Natural killer cell (primary cell): Measurements from ENCODE around the gene CORO7. TPM values are rescaled to one million over a fixed set of nuclear protein-coding genes. Genes with fewer than 3 reads are reported as not detected.

Source experiments
- ATAC-seq, 3 donors: fragments of 150-1000 bp in 2 of 3; fragments of 200-7000 bp in 1 of 3; cut with Tn5 transposase; 1 replicate in 1 of 3; 2 replicates in 2 of 3; pipeline ENCODE4 v1.10.0; 2021; ENCODE audit warnings: mild to moderate bottlenecking in 2 of 3, moderate library complexity in 2 of 3
- DNase-seq, 2 donors: peaks; one replicate each; pipeline versions ENCODE4 v3.0.0 to v3.0.0-alpha.2; 2013 to 2021; ENCODE audit warnings: mixed read lengths in 1 of 2
- H3K27ac ChIP-seq: one replicate; pipeline ENCODE4 v1.5.1; 2013; ENCODE audit warnings: mild to moderate bottlenecking, low read length
- H3K27me3 ChIP-seq: one replicate; pipeline ENCODE4 v1.6.1; 2013; ENCODE audit warnings: low read length; ENCODE audit not compliant: control insufficient read depth, insufficient read depth
- H3K36me3 ChIP-seq: one replicate; pipeline ENCODE4 v1.6.1; 2013; ENCODE audit warnings: low read length; ENCODE audit not compliant: control insufficient read depth, insufficient read depth
- H3K4me1 ChIP-seq: one replicate; pipeline ENCODE4 v1.6.1; 2013; ENCODE audit warnings: low read length; ENCODE audit not compliant: control insufficient read depth, insufficient read depth
- H3K4me3 ChIP-seq: one replicate; pipeline ENCODE4 v1.5.1; 2013; ENCODE audit warnings: low read length
- H3K9me3 ChIP-seq: one replicate; pipeline ENCODE4 v1.6.1; 2013; ENCODE audit warnings: low read length; ENCODE audit not compliant: control insufficient read depth, insufficient read depth
- H3K27ac Mint-ChIP-seq, 2 donors: one replicate each; pipeline ENCODE4 v1.8.0; 2022; ENCODE audit warnings: mild to moderate bottlenecking in 2 of 2, mixed read lengths in 2 of 2, moderate library complexity in 1 of 2
- H3K27me3 Mint-ChIP-seq, 2 donors: one replicate each; pipeline ENCODE4 v1.8.0; 2022; ENCODE audit warnings: low read depth in 2 of 2, mixed read lengths in 2 of 2
- H3K36me3 Mint-ChIP-seq: one replicate; pipeline ENCODE4 v1.8.0; 2022; ENCODE audit warnings: mixed read lengths
- H3K4me1 Mint-ChIP-seq, 2 donors: one replicate each; pipeline ENCODE4 v1.8.0; 2022; ENCODE audit warnings: mixed read lengths in 2 of 2
- H3K4me3 Mint-ChIP-seq: one replicate; pipeline ENCODE4 v1.8.0; 2022; ENCODE audit warnings: mild to moderate bottlenecking, moderate library complexity, mixed read lengths
- H3K9me3 Mint-ChIP-seq, 2 donors: one replicate each; pipeline ENCODE4 v1.8.0; 2022; ENCODE audit warnings: mixed read lengths in 2 of 2
- CTCF ChIP-seq: fragments of 200-600 bp; IDR thresholded peaks from one replicate; pipeline ENCODE4 v1.8.0; 2022; ENCODE audit warnings: antibody characterized with exemption
- WGBS: methylation state at CpG from one replicate; pipeline ENCODE4 v1.1.7; 2013; ENCODE audit warnings: missing lambda C conversion rate; ENCODE audit not compliant: insufficient coverage; 5-methylcytosine and 5-hydroxymethylcytosine counted together
- intact Hi-C: fragments of 100-400 bp; cut with micrococcal nuclease; formaldehyde crosslinking; loops from one replicate; pipeline ENCODE4 v1.14.2; 2022
- total RNA-seq, 4 donors: library from RNA; stranded (reverse); fragments of 120-200 nt in 1 of 4; gene quantifications; one replicate each; pipeline versions ENCODE4 v1.2.3 to v1.2.4, GENCODE V29; 2013 to 2022

Gene CORO7
- total RNA-seq, 3 donors from 2014 or later (not counting 1 experiment from before 2014, with no cell fraction given): 335 to 425 (median 415) TPM

GRCh38 chr16:4309833-4310266, 106.5 kb downstream of the CORO7 start:
- peaks cover 38% of the 10 kb centered on the region for H3K4me1 ChIP-seq
- H3K4me3 Mint-ChIP-seq: no peak overlapping the region
- H3K4me3 ChIP-seq: no peak overlapping the region
- H3K27ac ChIP-seq: no peak overlapping the region
- peak overlapping the region in 1 of 2 donors; percentile 97 for H3K27ac Mint-ChIP-seq
- peaks cover 21 to 26% of the 10 kb centered on the region in 2 donors for H3K4me1 Mint-ChIP-seq
- ATAC-seq (no peak), DNase-seq (peak; percentile 61 to 77)
- TF ChIP-seq CTCF: peak; percentile 53
- H3K36me3 Mint-ChIP-seq: no peaks in the 10 kb centered on the region
- intact Hi-C loops: loop anchor here (2.0 kb wide), 1 partner anchor 19 kb away; no protein-coding TSS in a partner anchor
- WGBS: 49% methylated on average over 11 of the region's 11 CpGs
- H3K9me3 Mint-ChIP-seq: no peaks in the 10 kb centered on the region
- peaks cover 9 to 10% of the 10 kb centered on the region in 2 donors for H3K27me3 Mint-ChIP-seq
- peaks cover 14% of the 10 kb centered on the region for H3K27me3 ChIP-seq
- no peaks in the 10 kb centered on the region for H3K36me3 ChIP-seq
- H3K9me3 ChIP-seq: no peaks in the 10 kb centered on the region

GRCh38 chr16:4309102-4309832, 107.1 kb downstream of the CORO7 start:
- no peaks in the 10 kb centered on the region for H3K9me3 ChIP-seq
- no peaks in the 10 kb centered on the region for H3K9me3 Mint-ChIP-seq
- peaks cover 33% of the 10 kb centered on the region for H3K4me1 ChIP-seq
- H3K27ac Mint-ChIP-seq: peak overlapping the region; percentile 97 to 99
- H3K27me3 ChIP-seq: peaks cover 10% of the 10 kb centered on the region
- no peak for ATAC-seq
- peaks cover 3 to 4% of the 10 kb centered on the region in 2 donors for H3K27me3 Mint-ChIP-seq
- no peak overlapping the region for H3K4me3 ChIP-seq
- intact Hi-C loops: loop anchor here (2.0 kb wide), 1 partner anchor 20 kb away; no protein-coding TSS in a partner anchor
- no peak for TF ChIP-seq CTCF
- no peak overlapping the region for H3K27ac ChIP-seq
- DNase-seq: peak in 1 of 2 donors; percentile 18
- H3K36me3 Mint-ChIP-seq: no peaks in the 10 kb centered on the region
- H3K4me1 Mint-ChIP-seq: peaks cover 15 to 20% of the 10 kb centered on the region in 2 donors
- H3K36me3 ChIP-seq: no peaks in the 10 kb centered on the region
- peak overlapping the region; percentile 81 for H3K4me3 Mint-ChIP-seq
- WGBS: 91% methylated on average over 14 of the region's 14 CpGs

GRCh38 chr16:4307215-4308037, 109.0 kb downstream of the CORO7 start:
- H3K36me3 Mint-ChIP-seq: no peaks in the 10 kb centered on the region
- peak overlapping the region; percentile 96 for H3K4me3 Mint-ChIP-seq
- H3K27me3 ChIP-seq: no peaks in the 10 kb centered on the region
- 4% methylated on average over 68 of the region's 68 CpGs for WGBS
- no peaks in the 10 kb centered on the region for H3K27me3 Mint-ChIP-seq
- peaks cover 23% of the 10 kb centered on the region for H3K4me1 ChIP-seq
- peaks cover 12 to 19% of the 10 kb centered on the region in 2 donors for H3K4me1 Mint-ChIP-seq
- peak overlapping the region; percentile 67 for H3K4me3 ChIP-seq
- peak overlapping the region; percentile 92 for H3K27ac ChIP-seq
- no peaks in the 10 kb centered on the region for H3K9me3 ChIP-seq
- peak overlapping the region; percentile 97 to 99 for H3K27ac Mint-ChIP-seq
- H3K9me3 Mint-ChIP-seq: no peaks in the 10 kb centered on the region
- no peaks in the 10 kb centered on the region for H3K36me3 ChIP-seq
- DNase-seq (peak; percentile 98), ATAC-seq (peak; percentile 88 to 97 (median 89))
- TF ChIP-seq CTCF: no peak
- intact Hi-C loops: loop anchor here (1.0 to 2.0 kb wide), 2 partner anchors 21 to 54 kb away; no protein-coding TSS in a partner anchor
